OCI-LY1 (cell line): Measurements from ENCODE around the gene RHOB.

ENCODE experiments used
- H2AFZ ChIP-seq: fragments of 200-600 bp; sonication (generic), shearing (Covaris generic); 2 replicates; pipeline ENCODE4 v1.6.0; 2014; ENCODE audit warnings: antibody characterized with exemption, mild to moderate bottlenecking, low read length
- H3F3A ChIP-seq: fragments of 200-600 bp; sonication (generic), shearing (Covaris generic); 2 replicates; pipeline ENCODE4 v1.6.0; 2014; ENCODE audit warnings: mild to moderate bottlenecking, antibody characterized with exemption, low read length, moderate library complexity; ENCODE audit not compliant: insufficient read depth
- H3K27ac ChIP-seq: fragments of 200-600 bp; sonication (generic); 2 replicates; pipeline ENCODE4 v1.5.1; 2014; ENCODE audit warnings: low read length, mixed run types, mild to moderate bottlenecking, low read depth; ENCODE audit not compliant: poor library complexity, severe bottlenecking
- H3K27me3 ChIP-seq: fragments of 200-600 bp; sonication (generic); 2 replicates; pipeline ENCODE4 v1.6.0; 2014; ENCODE audit warnings: antibody characterized with exemption, mild to moderate bottlenecking, low read length, moderate library complexity; ENCODE audit not compliant: insufficient read depth
- H3K36me3 ChIP-seq: fragments of 200-600 bp; sonication (generic); 2 replicates; pipeline ENCODE4 v1.6.1; 2014; ENCODE audit warnings: mild to moderate bottlenecking, antibody characterized with exemption, low read length, moderate library complexity, mixed read lengths; ENCODE audit not compliant: insufficient read depth
- H3K4me1 ChIP-seq: fragments of 200-600 bp; sonication (generic); 2 replicates; pipeline ENCODE4 v1.5.1; 2014; ENCODE audit warnings: mild to moderate bottlenecking, low read length, moderate library complexity; ENCODE audit not compliant: insufficient read depth, severe bottlenecking
- H3K4me2 ChIP-seq: fragments of 200-600 bp; sonication (generic), shearing (Covaris generic); 2 replicates; pipeline ENCODE4 v1.6.1; 2014; ENCODE audit warnings: low read length
- H3K4me3 ChIP-seq: fragments of 200-600 bp; sonication (generic); 2 replicates; pipeline ENCODE4 v1.5.1; 2014; ENCODE audit warnings: low read length, low read depth, mild to moderate bottlenecking, mixed read lengths; ENCODE audit not compliant: poor library complexity, severe bottlenecking
- H3K79me2 ChIP-seq: fragments of 200-600 bp; shearing (Covaris generic); 2 replicates; pipeline ENCODE4 v1.6.1; 2016; ENCODE audit warnings: mixed run types, low read length, mixed read lengths; ENCODE audit not compliant: insufficient read depth
- H3K9ac ChIP-seq: fragments of 200-600 bp; sonication (generic), shearing (Covaris generic); 2 replicates; pipeline ENCODE4 v1.6.1; 2014; ENCODE audit warnings: mild to moderate bottlenecking, low read length, mixed read lengths
- H3K9me2 ChIP-seq: fragments of 200-600 bp; sonication (generic), shearing (Covaris generic); 2 replicates; pipeline ENCODE4 v1.6.1; 2014; ENCODE audit warnings: low read depth, mild to moderate bottlenecking, low read length, mixed read lengths
- H3K9me3 ChIP-seq: fragments of 200-600 bp; shearing (Covaris generic); 2 replicates; pipeline ENCODE4 v1.6.1; 2014; ENCODE audit warnings: low read length, mixed read lengths
- H4K20me1 ChIP-seq: fragments of 200-600 bp; sonication (generic), shearing (Covaris generic); 2 replicates; pipeline ENCODE4 v1.6.0; 2016; ENCODE audit warnings: mild to moderate bottlenecking, low read length; ENCODE audit not compliant: insufficient read depth
- CTCF ChIP-seq: fragments of 200-600 bp; sonication (generic), shearing (Covaris generic); IDR thresholded peaks from 2 replicates; pipeline ENCODE4 v1.5.1; 2017; ENCODE audit warnings: mild to moderate bottlenecking, antibody characterized with exemption, low read length, moderate library complexity, mixed read lengths
- EZH2 ChIP-seq: fragments of 200-600 bp; sonication (generic), shearing (Covaris generic); IDR thresholded peaks from 2 replicates; pipeline ENCODE4 v1.8.0; 2017; ENCODE audit warnings: borderline replicate concordance, mixed run types, mild to moderate bottlenecking, antibody characterized with exemption, low read length, moderate library complexity, mixed read lengths

Gene RHOB

GRCh38 chr2:20480913-20481312, 34.0 kb downstream of the RHOB start:
- Histone ChIP-seq H3K9me2 (no peaks in the 10 kb centered on the region), H3K4me1 (no peaks in the 10 kb centered on the region), H3K4me2 (no peak overlapping the region), H3K9me3 (no peaks in the 10 kb centered on the region), H3K79me2 (no peaks in the 10 kb centered on the region), H3K36me3 (no peaks in the 10 kb centered on the region), H3F3A (no peaks in the 10 kb centered on the region), H2AFZ (no peak overlapping the region), H3K4me3 (no peak overlapping the region), H3K9ac (no peak overlapping the region), H3K27me3 (0 out of 2 replicates have a peak, but pooled peaks cover 4% of the 10 kb centered on the region), H3K27ac (no peak overlapping the region), H4K20me1 (no peaks in the 10 kb centered on the region)
- TF ChIP-seq EZH2 = no peak
- no peak for TF ChIP-seq CTCF

- H3K9ac ChIP-seq = no peak overlapping the region
- no peak overlapping the region for H3K4me2 ChIP-seq
- H2AFZ ChIP-seq = no peak overlapping the region
- H3K9me3 ChIP-seq = no peaks in the 10 kb centered on the region
- H3F3A ChIP-seq = no peaks in the 10 kb centered on the region
- no peak overlapping the region for H3K4me3 ChIP-seq
- no peaks in the 10 kb centered on the region for H3K4me1 ChIP-seq
- H3K36me3 ChIP-seq = no peaks in the 10 kb centered on the region
- H3K79me2 ChIP-seq = no peaks in the 10 kb centered on the region
- H3K9me2 ChIP-seq = no peaks in the 10 kb centered on the region
- peaks cover 4% of the 10 kb centered on the region; the same call in 1 of the 2 replicates for H3K27me3 ChIP-seq
- H4K20me1 ChIP-seq = no peaks in the 10 kb centered on the region
- H3K27ac ChIP-seq = no peak overlapping the region
- TF ChIP-seq CTCF (no peak), EZH2 (no peak)
Measured at GRCh38 chr2:20481798-20482405, 35.0 kb downstream of the RHOB start.

- H3K9me2 ChIP-seq = no peaks in the 10 kb centered on the region
- no peak overlapping the region for H3K4me3 ChIP-seq
- no peaks in the 10 kb centered on the region for H3K79me2 ChIP-seq
- no peak overlapping the region for H2AFZ ChIP-seq
- no peaks in the 10 kb centered on the region for H3K4me1 ChIP-seq
- no peak overlapping the region for H3K9ac ChIP-seq
- no peaks in the 10 kb centered on the region for H3K36me3 ChIP-seq
- TF ChIP-seq CTCF (no peak), EZH2 (no peak)
- H3K4me2 ChIP-seq = no peak overlapping the region
- H3K9me3 ChIP-seq = no peaks in the 10 kb centered on the region
- H3K27me3 ChIP-seq = peaks cover 11% of the 10 kb centered on the region; the same call in 1 of the 2 replicates
- H3K27ac ChIP-seq = no peak overlapping the region
- H3F3A ChIP-seq = no peaks in the 10 kb centered on the region
- H4K20me1 ChIP-seq = no peaks in the 10 kb centered on the region
Measured at GRCh38 chr2:20482725-20483124, 35.9 kb downstream of the RHOB start.
